HG02571 (cell line): ENCODE results near the gene PRKCA.
"Not testable (repeated sequence)": the region's sequence is repeated elsewhere in the genome, so short reads cannot be mapped to it uniquely, and the experiment has no call there.

Experiments
- ATAC-seq: cut with Tn5 transposase; IDR thresholded peaks from one replicate; pipeline ENCODE4 v1.9.1; 2021; ENCODE audit warnings: mild to moderate bottlenecking, moderate library complexity; ENCODE audit not compliant: unreplicated experiment

PRKCA gene

DNA sequence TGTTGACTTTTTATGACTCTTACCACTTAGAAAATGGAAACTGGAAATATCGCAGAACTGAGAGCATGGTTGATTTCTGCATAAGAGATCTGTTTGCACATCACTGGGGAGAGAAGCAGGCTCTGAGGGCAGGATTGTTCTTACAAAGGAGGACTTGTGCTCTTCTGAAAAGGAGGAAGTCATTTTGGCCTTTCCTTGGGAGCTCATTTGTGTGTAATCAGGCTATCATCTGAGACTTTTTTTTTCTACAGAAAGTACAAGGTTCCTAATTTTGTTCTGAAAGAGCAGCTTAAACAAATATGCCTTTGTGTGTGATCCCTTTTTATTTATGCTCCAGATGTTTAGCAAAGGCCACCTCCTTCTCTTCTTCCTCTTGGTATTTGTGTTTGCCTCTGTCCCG is 386.8 kb downstream of the PRKCA start:
- no peak for ATAC-seq

GRCh38 chr17:66690166-66690565 is 387.8 kb downstream of the PRKCA start:
- ATAC-seq: no peak

DNA sequence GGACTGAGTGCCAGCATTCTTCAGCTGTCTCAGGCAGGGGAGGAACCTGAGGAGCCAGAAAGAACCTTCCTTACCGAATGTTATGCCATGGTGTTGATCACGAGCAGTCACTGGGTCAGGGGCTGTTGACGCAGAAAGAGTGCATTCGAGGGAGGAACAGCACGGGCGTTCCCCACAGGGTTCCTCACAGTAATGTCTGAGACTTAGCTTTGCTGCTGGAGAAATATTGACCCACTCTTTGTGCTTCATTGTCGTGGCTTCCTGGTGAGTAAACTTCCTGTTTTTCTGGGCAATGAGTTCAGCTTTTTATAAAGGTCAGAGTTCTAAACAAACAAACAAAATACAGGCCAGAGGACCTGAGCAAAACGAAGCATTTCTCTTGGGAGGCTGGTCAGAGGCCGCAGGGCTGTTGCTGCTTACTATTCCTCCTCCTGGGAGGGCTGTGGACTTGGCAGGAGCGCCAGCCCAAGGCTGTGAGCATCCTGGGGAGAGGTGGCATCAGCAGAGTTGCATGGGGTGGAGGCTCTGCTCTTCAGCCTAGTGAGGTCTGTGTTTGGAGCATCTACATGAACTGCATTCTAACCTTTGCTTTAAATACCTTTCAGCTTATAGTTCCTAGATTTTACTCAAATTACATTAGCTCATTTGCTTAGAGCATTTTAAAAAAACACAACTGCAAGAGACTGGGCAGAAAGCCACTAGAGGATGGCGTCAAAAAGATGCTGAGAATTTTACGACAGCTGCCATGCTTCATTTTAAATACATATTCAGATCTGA is 389.4 kb downstream of the PRKCA start:
- no peak for ATAC-seq

- no peak for ATAC-seq
Observed at GRCh38 chr17:66692421-66692690, 389.9 kb downstream of the PRKCA start.

DNA sequence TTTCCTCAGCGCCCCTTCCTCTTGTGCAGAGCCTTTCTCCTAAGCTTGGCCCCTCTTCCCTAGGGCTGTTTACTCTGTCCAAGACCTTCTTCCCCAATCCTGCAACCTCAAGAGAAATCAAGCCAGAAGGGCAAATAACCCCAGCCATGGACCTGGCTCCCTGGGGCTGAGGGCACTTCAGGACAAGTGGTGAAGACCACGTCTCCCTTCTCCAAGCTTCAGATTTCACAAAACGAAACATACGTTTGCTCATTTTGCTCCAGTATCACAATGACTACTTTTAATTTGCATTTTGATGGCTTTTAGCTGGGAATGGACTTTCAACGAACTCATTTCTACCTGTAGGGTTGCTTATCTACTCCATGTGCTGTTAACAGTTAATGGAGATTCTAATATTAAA is 392.7 kb downstream of the PRKCA start:
- ATAC-seq: no peak

- ATAC-seq: no peak
Observed at GRCh38 chr17:66698270-66698669, 395.9 kb downstream of the PRKCA start.

DNA sequence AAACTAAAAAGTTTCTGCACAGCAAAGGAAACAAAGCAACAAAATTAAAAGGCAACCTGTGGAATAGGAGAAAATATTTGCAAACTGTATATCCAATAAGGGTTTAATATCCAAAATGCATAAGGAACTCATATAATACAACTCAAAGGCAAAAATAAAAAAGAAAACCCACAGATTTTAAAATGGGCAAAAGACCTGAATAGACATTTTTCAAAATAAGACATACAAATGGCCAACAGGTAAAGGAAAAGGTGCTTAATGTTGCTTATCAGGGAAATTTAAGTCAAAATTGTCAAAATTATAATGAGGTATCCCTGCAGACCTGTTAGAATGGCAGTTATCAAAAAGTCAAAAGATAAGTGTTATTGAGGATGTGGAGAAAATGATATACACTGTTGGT is 399.0 kb downstream of the PRKCA start:
- no peak for ATAC-seq

- no peak for ATAC-seq
Observed at GRCh38 chr17:66702106-66702936, 399.9 kb downstream of the PRKCA start.

GRCh38 chr17:66704858-66705520 is 402.6 kb downstream of the PRKCA start:
- no peak for ATAC-seq

DNA sequence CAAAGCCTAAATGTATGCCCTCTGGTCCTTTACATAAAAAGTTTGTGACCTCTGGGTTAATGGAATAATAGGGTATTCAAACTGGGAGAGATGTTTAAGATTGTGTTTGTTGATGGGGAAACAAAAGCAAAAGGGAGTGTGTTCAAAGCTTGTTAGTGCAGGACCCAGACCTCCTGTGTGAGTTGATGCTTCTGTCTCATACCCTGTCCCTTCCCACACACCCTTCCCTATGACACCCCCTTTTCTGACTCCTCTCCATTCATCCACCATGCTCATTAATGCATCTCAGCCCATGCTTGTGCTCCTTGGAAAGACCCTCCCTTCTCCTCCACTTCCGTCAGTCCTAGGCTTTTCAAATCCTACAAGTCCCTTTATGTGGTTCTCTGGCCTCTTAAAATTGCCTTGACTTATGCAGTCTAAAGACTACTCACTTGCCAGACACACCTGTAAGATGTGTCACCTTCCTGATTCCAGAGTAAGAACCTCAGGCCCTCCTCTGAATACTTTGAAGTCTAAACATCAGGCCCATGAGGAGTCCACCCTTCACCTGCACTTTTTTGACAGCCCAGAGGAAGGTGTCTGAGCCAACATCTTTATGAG is 404.5 kb downstream of the PRKCA start:
- no peak for ATAC-seq

DNA sequence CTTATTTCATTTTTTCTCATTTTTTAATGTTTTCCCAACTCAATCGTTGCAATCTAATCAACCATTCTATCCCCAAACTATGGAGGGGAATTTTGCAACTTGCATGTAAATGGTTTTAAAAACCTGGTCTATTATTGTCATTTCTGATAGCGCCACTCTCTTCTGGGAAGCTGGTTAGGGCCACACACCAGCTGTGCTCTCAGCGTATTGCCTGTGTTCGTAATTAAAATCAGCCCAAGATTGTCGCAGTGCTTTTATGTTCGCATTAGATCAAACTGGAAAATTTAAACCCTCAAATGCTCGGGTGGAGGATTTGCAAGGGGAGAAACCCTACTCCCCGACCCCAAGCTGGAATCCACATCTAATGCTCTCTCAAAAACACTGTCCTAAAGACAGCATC is 409.0 kb downstream of the PRKCA start:
- ATAC-seq: no peak

DNA sequence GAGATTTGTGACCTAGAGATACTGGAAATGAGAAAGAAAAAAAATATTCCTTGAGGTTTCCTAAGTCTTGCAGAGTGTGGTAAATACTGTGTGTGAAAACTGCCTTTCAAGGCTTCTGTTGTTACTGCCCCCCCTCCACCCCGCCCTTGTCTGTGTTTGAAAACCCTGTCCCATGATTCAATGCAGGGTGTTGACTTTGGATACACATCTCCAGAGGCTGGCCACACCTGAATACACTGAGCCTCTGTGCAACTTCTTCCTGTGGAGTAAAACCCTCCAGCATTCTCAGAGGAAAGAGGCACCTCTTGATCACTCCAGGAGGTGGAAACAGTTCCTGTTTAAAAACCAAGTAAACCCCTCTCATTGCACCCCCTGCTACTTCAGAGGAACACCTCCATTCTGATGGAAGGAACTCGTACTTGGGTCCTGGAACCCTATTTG is 409.5 kb downstream of the PRKCA start:
- ATAC-seq: no peak

DNA sequence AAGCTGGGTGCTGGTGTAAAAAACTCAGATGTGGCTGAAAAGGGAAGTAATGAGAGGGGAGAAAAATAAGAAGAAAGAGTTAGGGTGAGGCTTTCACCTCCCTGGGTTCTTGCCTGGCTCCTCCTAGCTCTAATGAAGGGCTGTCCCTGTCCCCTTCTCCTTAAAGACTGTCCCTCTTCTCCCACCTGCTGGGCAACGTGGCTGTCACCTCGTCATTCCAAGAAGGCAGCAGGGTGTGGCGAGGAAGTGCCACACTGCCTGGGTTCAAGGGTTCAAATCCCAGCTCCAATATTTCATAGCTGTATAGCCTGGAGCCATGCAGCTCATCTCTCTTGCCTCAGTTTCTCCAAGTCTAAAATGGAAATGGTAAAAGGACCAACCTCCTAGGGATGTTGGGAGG is 410.0 kb downstream of the PRKCA start:
- no peak for ATAC-seq

GRCh38 chr17:66713021-66713532 is 410.7 kb downstream of the PRKCA start:
- not testable (repeated sequence) for ATAC-seq

DNA sequence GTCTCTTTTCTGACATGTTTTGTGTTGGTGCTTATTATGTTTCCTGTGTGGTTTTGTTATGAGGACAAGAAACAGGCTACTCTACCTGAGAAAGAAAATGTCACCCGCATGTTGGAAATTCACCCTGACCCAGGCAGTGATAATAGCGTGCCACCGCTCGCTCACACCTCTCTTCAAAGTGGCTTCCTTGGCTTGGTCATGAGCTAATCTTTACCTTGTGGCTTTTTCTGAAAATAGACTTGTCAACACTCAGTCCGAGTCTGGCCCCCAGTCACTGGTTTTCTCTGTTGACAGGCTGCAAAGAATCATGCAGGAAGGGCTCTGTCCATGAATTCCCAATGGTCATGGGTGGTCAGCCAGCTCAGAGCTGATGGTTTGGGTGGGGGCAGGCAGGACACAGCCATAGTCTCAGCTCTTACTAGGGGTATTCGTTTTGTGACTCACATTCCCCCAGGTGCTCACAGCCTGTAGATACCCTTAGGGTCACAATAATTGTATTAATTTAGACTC is 411.2 kb downstream of the PRKCA start:
- peak; percentile 69 for ATAC-seq

GRCh38 chr17:66714046-66715023 is 411.9 kb downstream of the PRKCA start:
- no peak for ATAC-seq

GRCh38 chr17:66715076-66715675 is 412.8 kb downstream of the PRKCA start:
- ATAC-seq: no peak

- no peak for ATAC-seq
Observed at GRCh38 chr17:66715745-66716156, 413.3 kb downstream of the PRKCA start.

- ATAC-seq: no peak
Observed at GRCh38 chr17:66716236-66717026, 414.0 kb downstream of the PRKCA start.
